H1 (cell line): ENCODE data around the gene SMARCA4. TPM values are rescaled to one million over a fixed set of nuclear protein-coding genes. Genes with fewer than 3 reads are reported as not detected.

Experiments used
- CTCF ChIA-PET: fragments of 300-600 bp; sonication (Branson Sonifier 250); formaldehyde crosslinking; loops from one replicate; lab custom pipeline; 2021; ENCODE audit not compliant: partially characterized antibody; lab: Charles Lee
- POLR2A ChIA-PET: fragments of 300-600 bp; sonication (Branson Sonifier 250); formaldehyde crosslinking; loops from one replicate; lab custom pipeline; 2021; ENCODE audit warnings: inconsistent platforms; ENCODE audit not compliant: partially characterized antibody; lab: Charles Lee
- DNase-seq, 2 experiments: peaks; one replicate each; pipeline versions ENCODE4 v3.0.0 to v3.0.0-alpha.2; 2010 to 2022; ENCODE audit warnings: low spot score in 2 of 2, low read depth in 1 of 2, mixed read lengths in 1 of 2
- FAIRE-seq: peaks from 2 replicates; lab custom pipeline; 2011; peaks lifted over from hg19 to GRCh38; lab: Jason Lieb, UNC
- H2AFZ ChIP-seq: 2 replicates; pipeline ENCODE4 v1.8.1; 2012; ENCODE audit warnings: low read length, inconsistent platforms
- H2AK5ac ChIP-seq: 2 replicates; pipeline ENCODE4 v1.6.1; 2013; ENCODE audit warnings: low read depth, low read length
- H2BK120ac ChIP-seq: replicated peaks from 2 replicates; pipeline ENCODE3; 2013; ENCODE audit warnings: low read depth, low read length, inconsistent platforms
- H2BK12ac ChIP-seq: 2 replicates; pipeline ENCODE4 v1.6.1; 2013; ENCODE audit warnings: low read depth, low read length
- H2BK15ac ChIP-seq: 2 replicates; pipeline ENCODE4 v1.6.1; 2013; ENCODE audit warnings: low read length
- H2BK20ac ChIP-seq: 2 replicates; pipeline ENCODE4 v1.6.1; 2013; ENCODE audit warnings: low read length
- H2BK5ac ChIP-seq: 2 replicates; pipeline ENCODE4 v1.6.1; 2013; ENCODE audit warnings: low read depth, low read length
- H3K14ac ChIP-seq: 2 replicates; pipeline ENCODE4 v1.6.1; 2013; ENCODE audit warnings: inconsistent platforms; ENCODE audit not compliant: insufficient read length
- H3K18ac ChIP-seq: 2 replicates; pipeline ENCODE4 v1.6.1; 2013; ENCODE audit warnings: low read length; ENCODE audit errors: extremely low read depth
- H3K23ac ChIP-seq: 2 replicates; pipeline ENCODE4 v1.6.1; 2013; ENCODE audit warnings: inconsistent platforms; ENCODE audit not compliant: insufficient read length
- H3K23me2 ChIP-seq: 2 replicates; pipeline ENCODE4 v1.6.1; 2013; ENCODE audit warnings: low read depth, low read length
- H3K27ac ChIP-seq: 2 replicates; pipeline ENCODE4 v1.6.1; 2011; ENCODE audit warnings: low read depth, low read length, inconsistent platforms
- H3K27me3 ChIP-seq, 4 experiments: replicated peaks in 1 of 4; 1 replicate in 1 of 4; 2 replicates in 3 of 4; pipeline versions ENCODE4 v1.6.1 to v1.8.1; 2011 to 2013; ENCODE audit warnings: low read length in 3 of 4, mild to moderate bottlenecking in 3 of 4, inconsistent platforms in 2 of 4, mixed read lengths in 2 of 4, moderate library complexity in 1 of 4; ENCODE audit not compliant: control insufficient read depth in 3 of 4, insufficient read depth in 3 of 4; ENCODE audit errors: extremely low read depth in 1 of 4
- H3K36me3 ChIP-seq, 4 experiments: 2 replicates each; pipeline versions ENCODE4 v1.6.1 to v1.8.1; 2011 to 2013; ENCODE audit warnings: mild to moderate bottlenecking in 4 of 4, low read length in 3 of 4, moderate library complexity in 2 of 4, control low read depth in 1 of 4, inconsistent platforms in 1 of 4; ENCODE audit not compliant: insufficient read depth in 4 of 4, control insufficient read depth in 2 of 4
- H3K4ac ChIP-seq: replicated peaks from 2 replicates; pipeline ENCODE3; 2013; ENCODE audit warnings: low read length, low read depth, mixed read lengths, inconsistent platforms; ENCODE audit not compliant: insufficient read length
- H3K4me1 ChIP-seq, 4 experiments: replicated peaks in 1 of 4; 1 replicate in 1 of 4; 2 replicates in 3 of 4; pipeline versions ENCODE4 v1.6.1 to v1.8.1; 2011 to 2013; ENCODE audit warnings: low read length in 3 of 4, inconsistent platforms in 2 of 4, mixed read lengths in 1 of 4; ENCODE audit not compliant: insufficient read depth in 4 of 4, control insufficient read depth in 3 of 4
- H3K4me2 ChIP-seq, 2 experiments: 2 replicates each; pipeline versions ENCODE4 v1.6.1 to v1.8.1; 2011 to 2013; ENCODE audit warnings: low read depth in 2 of 2, low read length in 2 of 2, control low read depth in 1 of 2, inconsistent platforms in 1 of 2, mild to moderate bottlenecking in 1 of 2; ENCODE audit not compliant: insufficient read depth in 1 of 2
- H3K4me3 ChIP-seq, 4 experiments: fragments of 200-600, 300-600 bp in 1 of 4; sonication (generic), shearing (Covaris generic), sonication (Bioruptor Twin) in 1 of 4; 2 replicates each; pipeline versions ENCODE4 v1.5.1 to v1.8.1; 2011 to 2016; ENCODE audit warnings: low read length in 4 of 4, low read depth in 3 of 4, control low read depth in 2 of 4, inconsistent platforms in 2 of 4, mild to moderate bottlenecking in 2 of 4, mixed read lengths in 1 of 4, moderate library complexity in 1 of 4; ENCODE audit not compliant: insufficient read depth in 2 of 4; ENCODE audit errors: extremely low read depth in 1 of 4
- H3K56ac ChIP-seq: replicated peaks from 2 replicates; pipeline ENCODE3; 2013; ENCODE audit warnings: low read depth, mild to moderate bottlenecking, mixed read lengths, low read length, inconsistent platforms; ENCODE audit not compliant: insufficient read length
- H3K79me1 ChIP-seq: 2 replicates; pipeline ENCODE4 v1.6.1; 2013; ENCODE audit warnings: low read depth, low read length, control low read depth
- H3K79me2 ChIP-seq, 2 experiments: 2 replicates each; pipeline versions ENCODE4 v1.6.1 to v1.8.1; 2012 to 2013; ENCODE audit warnings: low read length in 2 of 2, mild to moderate bottlenecking in 2 of 2, inconsistent platforms in 1 of 2; ENCODE audit not compliant: insufficient read depth in 2 of 2, control insufficient read depth in 1 of 2
- H3K9ac ChIP-seq, 4 experiments: replicated peaks in 1 of 4; 1 replicate in 1 of 4; 2 replicates in 3 of 4; pipeline versions ENCODE4 v1.6.1 to v1.8.1; 2011 to 2013; ENCODE audit warnings: low read depth in 3 of 4, low read length in 3 of 4, control low read depth in 2 of 4, mild to moderate bottlenecking in 2 of 4, moderate library complexity in 2 of 4, inconsistent platforms in 1 of 4; ENCODE audit errors: extremely low read depth in 1 of 4
- H3K9me3 ChIP-seq, 2 experiments: 2 replicates each; pipeline versions ENCODE4 v1.6.1 to v1.8.1; 2012 to 2013; ENCODE audit warnings: mild to moderate bottlenecking in 2 of 2, moderate library complexity in 2 of 2, control low read depth in 1 of 2, inconsistent platforms in 1 of 2, low read depth in 1 of 2, low read length in 1 of 2, mixed read lengths in 1 of 2; ENCODE audit not compliant: insufficient read depth in 2 of 2
- H4K20me1 ChIP-seq, 2 experiments: replicated peaks in 1 of 2; 2 replicates each; pipeline versions ENCODE3 to v1.8.1; 2011 to 2013; ENCODE audit warnings: inconsistent platforms in 2 of 2, low read length in 2 of 2, mild to moderate bottlenecking in 1 of 2; ENCODE audit not compliant: insufficient read depth in 2 of 2, control insufficient read depth in 1 of 2
- H4K5ac ChIP-seq: 2 replicates; pipeline ENCODE4 v1.6.1; 2013; ENCODE audit warnings: low read length, low read depth, mixed read lengths, inconsistent platforms; ENCODE audit not compliant: insufficient read length
- H4K8ac ChIP-seq: 2 replicates; pipeline ENCODE4 v1.8.0; 2013; ENCODE audit warnings: mild to moderate bottlenecking, moderate library complexity, low read length, inconsistent platforms; ENCODE audit not compliant: insufficient read depth; ENCODE audit errors: extremely low read depth
- H4K91ac ChIP-seq: replicated peaks from 2 replicates; pipeline ENCODE3; 2013; ENCODE audit warnings: low read length, mixed read lengths, inconsistent platforms; ENCODE audit not compliant: insufficient read length
- HDAC2 ChIP-seq, 2 experiments: fragments of 300-600 bp in 1 of 2; sonication (generic) in 1 of 2; IDR thresholded peaks; 2 replicates each; pipeline ENCODE4 v1.6.1; 2011 to 2012; ENCODE audit warnings: low read depth in 2 of 2, low read length in 2 of 2, mild to moderate bottlenecking in 2 of 2, moderate library complexity in 2 of 2, borderline replicate concordance in 1 of 2, inconsistent platforms in 1 of 2
- POLR2AphosphoS5 ChIP-seq: IDR thresholded peaks from 2 replicates; pipeline ENCODE4 v1.6.1; 2011; ENCODE audit warnings: low read depth, low read length
- POU5F1 ChIP-seq: IDR thresholded peaks from 2 replicates; pipeline ENCODE4 v1.6.1; 2011; ENCODE audit warnings: low read depth, mild to moderate bottlenecking, low read length, moderate library complexity
- WGBS, 2 experiments: shearing (Covaris generic) in 1 of 2; methylation state at CpG; one replicate each; pipeline versions ENCODE4 v1.1.6 to v1.1.7; 2013 to 2015; ENCODE audit warnings: low lambda C conversion rate in 2 of 2, mixed read lengths in 2 of 2, inconsistent platforms in 1 of 2, low coverage in 1 of 2, missing lambda C conversion rate in 1 of 2; ENCODE audit not compliant: insufficient replicate concordance in 2 of 2, insufficient coverage in 1 of 2, insufficient read length in 1 of 2; ENCODE audit errors: extremely low coverage in 1 of 2, missing lambda C conversion rate in 1 of 2; 5-methylcytosine and 5-hydroxymethylcytosine counted together
- polyA plus RNA-seq, 7 experiments: library from polyadenylated mRNA; depleted of rRNA in 3 of 7; stranded (reverse) in 5 of 7; unstranded in 2 of 7; fragments of >200 nt in 5 of 7; fragments of 200-250 nt in 2 of 7; gene quantifications; 1 replicate in 5 of 7; 2 replicates in 1 of 7; 4 replicates in 1 of 7; pipeline versions ENCODE4 v1.2.1 to v1.2.3, GENCODE V29; 2011 to 2013; ENCODE audit warnings: missing spikeins in 2 of 7, mixed read lengths in 2 of 7
- total RNA-seq: library from RNA; stranded (reverse); fragmentation: NEBNext Ultra II Directional; extraction: Animal tissue kit (Norgen Biotek cat#: 25700); gene quantifications from 2 replicates; pipeline ENCODE4 v1.2.1, GENCODE V29; 2021

The SMARCA4 gene
- total and polyA plus RNA-seq, 2 of the 8 experiments (the other 6 are each of a cell fraction or from before 2014, with no cell fraction given): 86.4 to 263 TPM

GRCh38 chr19:10983026-10983425 is 22.2 kb downstream of the SMARCA4 start:
- Histone ChIP-seq H3K18ac (no peak overlapping the region), H2BK12ac (no peak overlapping the region), H2BK20ac (no peak overlapping the region), H4K91ac (no peak overlapping the region), H3K4me3 (no peak overlapping the region), H3K56ac (no peak overlapping the region), H2BK5ac (no peak overlapping the region), H3K23me2 (no peaks in the 10 kb centered on the region), H3K27ac (no peak overlapping the region), H3K4ac (no peak overlapping the region), H4K5ac (no peak overlapping the region), H3K79me2 (peaks cover 8 to 70% of the 10 kb centered on the region in 2 experiments), H3K36me3 (peaks cover 8 to 29% (median 25%) of the 10 kb centered on the region in 4 experiments; a peak in 6 of 8 replicates), H4K8ac (no peak overlapping the region), H3K9me3 (no peaks in the 10 kb centered on the region), H3K4me2 (no peak overlapping the region), H3K14ac (no peak overlapping the region), H3K9ac (no peak overlapping the region), H3K79me1 (peaks cover 18% of the 10 kb centered on the region), H3K27me3 (no peaks in the 10 kb centered on the region), H3K23ac (no peak overlapping the region), H2BK120ac (no peak overlapping the region), H2AFZ (no peak overlapping the region), H2BK15ac (no peak overlapping the region), H3K4me1 (peaks cover 0 to 3% (median 0%) of the 10 kb centered on the region in 4 experiments; a peak in 3 of 7 replicates), H4K20me1 (peaks cover 16 to 33% of the 10 kb centered on the region in 2 experiments), H2AK5ac (no peak overlapping the region)
- DNase-seq (no peak), FAIRE-seq (no peak)
- POLR2A ChIA-PET: interaction anchor here (0.7 to 1.7 kb wide), 3 partner anchors 11 to 16 kb away, joined by 3 to 4 read pairs (median 3); no protein-coding TSS in a partner anchor
- CTCF ChIA-PET: interaction anchor here (0.7 to 1.2 kb wide), 3 partner anchors 16 to 53 kb away, joined by 3 to 7 read pairs (median 3); no protein-coding TSS in a partner anchor
- no peak for TF ChIP-seq POU5F1
- no peak for TF ChIP-seq HDAC2 (IDR thresholded peaks at IDR 0.05; ENCODE audit: borderline replicate concordance in 1 of 2, low read depth in 2 of 2, low read length in 2 of 2)
- no peak for TF ChIP-seq POLR2AphosphoS5
- WGBS, 2 experiments: 95% methylated on average over 6 of the region's 6 CpGs; no CpG with 5 or more reads in 1 of the 2 experiments
